Sigmoid colon (tissue), 7 donors: ENCODE measurements around the gene ITGA5. TPM values are rescaled to one million over a fixed set of nuclear protein-coding genes. Genes with fewer than 3 reads are reported as not detected.
A peak's percentile ranks its signal among the peaks of the same experiment; 100 is the strongest.

Experiments
- DNase-seq: peaks from one replicate; pipeline ENCODE4 v3.0.0-alpha.2; 2019
- H3K27ac ChIP-seq, 4 donors: fragments of 200-600 bp; sonication (generic); one replicate each; pipeline ENCODE4 v1.5.1; 2016 to 2019; ENCODE audit warnings: mild to moderate bottlenecking in 1 of 4
- H3K27me3 ChIP-seq, 3 donors: fragments of 200-600 bp; sonication (generic); one replicate each; pipeline ENCODE4 v1.5.1; 2019; ENCODE audit warnings: mild to moderate bottlenecking in 1 of 3
- H3K36me3 ChIP-seq, 4 donors: fragments of 200-600 bp; sonication (generic); one replicate each; pipeline ENCODE4 v1.5.1; 2016 to 2019
- H3K4me1 ChIP-seq, 4 donors: fragments of 200-600 bp; sonication (generic); one replicate each; pipeline ENCODE4 v1.5.1; 2017 to 2019
- H3K4me3 ChIP-seq, 4 donors: fragments of 200-600 bp; sonication (generic); one replicate each; pipeline ENCODE4 v1.5.1; 2017 to 2019; ENCODE audit warnings: mild to moderate bottlenecking in 2 of 4, moderate library complexity in 1 of 4
- H3K9me3 ChIP-seq, 4 donors: fragments of 200-600 bp in 3 of 4; sonication (generic) in 3 of 4; one replicate each; pipeline versions ENCODE4 v1.5.1 to v1.6.1; 2013 to 2019
- EP300 ChIP-seq, 4 donors: sonication (generic); formaldehyde crosslinking; IDR thresholded peaks; one replicate each; pipeline ENCODE4 v1.6.1; 2017; ENCODE audit warnings: antibody characterized with exemption in 4 of 4
- POLR2A ChIP-seq, 2 donors: fragments of 450-650 bp; IDR thresholded peaks; one replicate each; pipeline ENCODE4 v1.6.1; 2016; ENCODE audit warnings: antibody characterized with exemption in 2 of 2, mild to moderate bottlenecking in 2 of 2, moderate library complexity in 2 of 2
- POLR2AphosphoS5 ChIP-seq, 4 donors: sonication (generic); formaldehyde crosslinking; IDR thresholded peaks; one replicate each; pipeline ENCODE4 v1.6.1; 2017; ENCODE audit warnings: antibody characterized with exemption in 4 of 4
- WGBS, 2 donors: extraction: QIAGEN DNeasy Blood & Tissue Kit; methylation state at CpG; one replicate each; pipeline ENCODE4 v1.1.7; 2013; 5-methylcytosine and 5-hydroxymethylcytosine counted together
- intact Hi-C: fragments of 100-400 bp; cut with DNase I; formaldehyde crosslinking; loops from one replicate; pipeline ENCODE4 v1.15.1; 2023
- polyA plus RNA-seq, 3 donors: library from polyadenylated mRNA; stranded (reverse); fragments of 200-250 nt; gene quantifications; one replicate each; pipeline ENCODE4 v1.2.3, GENCODE V29; 2013
- total RNA-seq, 4 donors: library from RNA; depleted of rRNA; stranded (reverse); fragments of >200 nt; gene quantifications; one replicate each; pipeline ENCODE4 v1.1.0, GENCODE V29; 2016
- TF ChIP-seq, protein P1 (sequence below), 4 experiments: fragments of 450-650 bp in 3 of 4; fragments of 200-600 bp in 1 of 4; IDR thresholded peaks; one replicate each; pipeline ENCODE4 v1.5.1; 2016 to 2019; ENCODE audit warnings: antibody characterized with exemption in 4 of 4, mild to moderate bottlenecking in 3 of 4, moderate library complexity in 2 of 4
- donor health status: healthy with polysubstance abuse.
- donor health status: Bipolar disorder and iron deficiency.
- donor health status: healthy.

The ITGA5 gene
- total and polyA plus RNA-seq, 7 donors: 7.4 to 765 (median 200) TPM

DNA sequence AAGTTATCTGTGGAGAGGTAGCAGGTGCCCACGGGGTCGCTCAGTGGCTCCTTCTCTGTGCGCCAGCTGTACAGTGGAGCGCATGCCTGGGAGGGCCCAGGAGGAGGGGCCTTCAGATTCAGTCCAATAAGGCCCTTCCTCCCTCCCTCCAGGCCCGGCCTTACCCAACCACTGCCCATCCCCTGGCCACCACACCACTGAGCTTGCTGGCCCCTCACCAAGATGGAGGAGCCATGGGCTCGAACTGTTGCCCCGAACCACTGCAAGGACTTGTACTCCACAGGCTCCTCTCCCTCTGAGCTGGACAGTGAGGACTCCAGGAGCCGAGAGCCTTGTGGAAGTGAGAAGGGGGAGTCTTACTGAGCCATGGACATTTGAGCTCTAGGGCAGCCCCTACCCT is 9.8 kb downstream of the ITGA5 start:
- H3K4me1 ChIP-seq: peaks cover 0 to 96% (median 86%) of the 10 kb centered on the region in 4 donors
- peaks cover 51 to 100% (median 65%) of the 10 kb centered on the region in 4 donors for H3K36me3 ChIP-seq
- peak; percentile 77 for DNase-seq
- H3K4me3 ChIP-seq: no peak overlapping the region
- no peak for TF ChIP-seq POLR2AphosphoS5 (IDR thresholded peaks at IDR 0.05)
- no peak for TF ChIP-seq POLR2A (IDR thresholded peaks at IDR 0.05)
- TF ChIP-seq, protein P1, sequence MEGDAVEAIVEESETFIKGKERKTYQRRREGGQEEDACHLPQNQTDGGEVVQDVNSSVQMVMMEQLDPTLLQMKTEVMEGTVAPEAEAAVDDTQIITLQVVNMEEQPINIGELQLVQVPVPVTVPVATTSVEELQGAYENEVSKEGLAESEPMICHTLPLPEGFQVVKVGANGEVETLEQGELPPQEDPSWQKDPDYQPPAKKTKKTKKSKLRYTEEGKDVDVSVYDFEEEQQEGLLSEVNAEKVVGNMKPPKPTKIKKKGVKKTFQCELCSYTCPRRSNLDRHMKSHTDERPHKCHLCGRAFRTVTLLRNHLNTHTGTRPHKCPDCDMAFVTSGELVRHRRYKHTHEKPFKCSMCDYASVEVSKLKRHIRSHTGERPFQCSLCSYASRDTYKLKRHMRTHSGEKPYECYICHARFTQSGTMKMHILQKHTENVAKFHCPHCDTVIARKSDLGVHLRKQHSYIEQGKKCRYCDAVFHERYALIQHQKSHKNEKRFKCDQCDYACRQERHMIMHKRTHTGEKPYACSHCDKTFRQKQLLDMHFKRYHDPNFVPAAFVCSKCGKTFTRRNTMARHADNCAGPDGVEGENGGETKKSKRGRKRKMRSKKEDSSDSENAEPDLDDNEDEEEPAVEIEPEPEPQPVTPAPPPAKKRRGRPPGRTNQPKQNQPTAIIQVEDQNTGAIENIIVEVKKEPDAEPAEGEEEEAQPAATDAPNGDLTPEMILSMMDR (IDR thresholded peaks at IDR 0.05): no peak
- no peak for TF ChIP-seq EP300 (IDR thresholded peaks at IDR 0.05)
- intact Hi-C loops: no loop called here
- H3K27me3 ChIP-seq: no peaks in the 10 kb centered on the region
- peak overlapping the region in 3 of 4 donors; percentile 99 to 100 (median 100) for H3K27ac ChIP-seq
- WGBS, 2 donors: 87 to 91% methylated on average over 8 of the region's 8 CpGs
- H3K9me3 ChIP-seq: no peaks in the 10 kb centered on the region

DNA sequence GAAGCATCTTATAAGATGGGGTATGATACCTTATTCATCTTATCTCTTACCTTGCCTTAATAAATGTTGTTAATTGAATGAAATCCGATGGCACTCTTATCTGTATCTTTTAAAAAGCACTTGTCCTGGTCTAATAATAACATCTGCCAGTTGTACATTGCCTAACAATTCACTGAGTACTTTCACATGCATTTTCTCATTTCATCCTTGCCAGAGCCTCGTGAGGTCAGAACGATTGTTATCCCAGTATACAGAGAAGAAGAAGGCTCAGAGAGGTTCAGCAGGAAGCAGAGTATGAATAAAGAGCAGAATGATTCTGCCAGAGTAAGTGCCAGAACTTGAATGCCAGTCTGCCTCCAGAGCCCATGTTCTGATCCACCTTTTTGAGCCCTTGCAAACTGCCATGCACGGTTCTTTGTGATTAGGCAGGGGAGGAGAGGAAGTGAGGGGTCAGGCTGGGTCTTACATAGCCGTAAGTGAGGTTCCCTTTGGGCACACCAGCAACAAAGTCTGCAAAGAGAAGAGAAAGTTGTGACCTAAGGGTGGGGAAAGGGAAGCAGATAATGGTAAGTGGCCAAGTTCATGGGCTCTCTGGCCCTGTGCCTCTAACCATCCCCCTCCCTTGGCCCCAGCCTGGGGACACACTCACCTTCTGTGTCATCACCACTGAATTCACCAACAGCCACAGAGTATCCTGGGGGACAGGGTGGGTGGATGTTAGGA is 11.7 kb downstream of the ITGA5 start:
- peaks cover 0 to 86% (median 77%) of the 10 kb centered on the region in 4 donors for H3K4me1 ChIP-seq
- H3K4me3 ChIP-seq: no peak overlapping the region
- H3K27ac ChIP-seq: peak overlapping the region; percentile 17 to 100 (median 100)
- H3K9me3 ChIP-seq: no peaks in the 10 kb centered on the region
- TF ChIP-seq POLR2A (IDR thresholded peaks at IDR 0.05) (no peak), POLR2AphosphoS5 (IDR thresholded peaks at IDR 0.05) (peak in 2 of 4 donors; percentile 22 to 25)
- no peak for DNase-seq
- no peaks in the 10 kb centered on the region for H3K27me3 ChIP-seq
- intact Hi-C loops: no loop called here
- 67 to 71% methylated on average over 5 of the region's 5 CpGs for WGBS, 2 donors
- peaks cover 71 to 100% (median 83%) of the 10 kb centered on the region in 4 donors for H3K36me3 ChIP-seq

DNA sequence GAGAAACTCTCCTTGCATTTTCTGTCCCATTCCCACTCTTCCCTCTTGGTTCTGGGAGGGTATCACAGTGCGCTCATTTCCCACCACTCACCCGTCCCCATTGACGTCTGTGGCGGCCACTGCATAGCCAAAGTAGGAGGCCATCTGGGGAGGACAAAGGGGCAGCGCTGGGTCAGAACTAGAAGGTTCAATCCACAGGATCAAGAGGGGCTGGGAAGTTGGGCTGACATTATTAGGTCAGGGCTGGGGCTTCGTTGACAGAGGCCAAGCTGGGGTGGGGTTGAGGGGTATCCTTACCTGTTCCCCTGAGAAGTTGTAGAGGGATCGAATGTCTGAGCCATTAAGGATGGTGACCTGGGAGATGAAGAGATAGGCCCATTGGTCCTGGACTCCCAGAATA is 13.5 kb downstream of the ITGA5 start:
- peak overlapping the region; percentile 52 to 100 (median 100) for H3K27ac ChIP-seq
- H3K27me3 ChIP-seq: no peaks in the 10 kb centered on the region
- peaks cover 0 to 74% (median 68%) of the 10 kb centered on the region in 4 donors for H3K4me1 ChIP-seq
- no peaks in the 10 kb centered on the region for H3K9me3 ChIP-seq
- no peak for DNase-seq
- 88 to 92% methylated on average over 7 of the region's 7 CpGs for WGBS, 2 donors
- H3K4me3 ChIP-seq: no peak overlapping the region
- intact Hi-C loops: no loop called here
- peak in 2 of 4 donors; percentile 1 to 12 for TF ChIP-seq POLR2AphosphoS5 (IDR thresholded peaks at IDR 0.05)
- no peak for TF ChIP-seq EP300 (IDR thresholded peaks at IDR 0.05)
- H3K36me3 ChIP-seq: peaks cover 88 to 100% (median 92%) of the 10 kb centered on the region in 4 donors

DNA sequence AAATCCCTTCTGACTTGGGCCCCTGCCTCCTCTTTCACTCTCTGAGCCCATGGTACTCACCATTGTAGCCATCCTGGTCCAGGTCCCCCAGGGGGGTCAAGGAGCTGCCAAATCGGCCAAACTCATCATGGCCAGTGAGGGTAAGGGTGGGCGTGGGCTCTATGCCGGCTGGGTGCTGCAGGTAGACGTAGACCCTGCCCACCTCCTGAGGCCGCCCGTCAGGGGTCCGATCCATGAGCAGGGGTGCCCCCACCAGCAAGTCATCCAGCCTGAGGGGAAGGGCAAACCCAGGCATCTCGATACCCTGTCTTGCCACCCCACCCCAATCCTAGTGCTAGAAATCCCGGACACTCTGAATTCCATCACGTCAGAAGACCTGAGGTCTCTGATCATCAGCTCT is 14.0 kb downstream of the ITGA5 start:
- H3K27me3 ChIP-seq: no peaks in the 10 kb centered on the region
- no peak for DNase-seq
- no peak overlapping the region for H3K4me3 ChIP-seq
- intact Hi-C loops: no loop called here
- no peaks in the 10 kb centered on the region for H3K9me3 ChIP-seq
- H3K27ac ChIP-seq: peak overlapping the region; percentile 52 to 100 (median 100)
- peaks cover 91 to 100% (median 96%) of the 10 kb centered on the region in 4 donors for H3K36me3 ChIP-seq
- TF ChIP-seq POLR2AphosphoS5 (IDR thresholded peaks at IDR 0.05) (peak in 1 of 4 donors; percentile 39), EP300 (IDR thresholded peaks at IDR 0.05) (no peak), POLR2A (IDR thresholded peaks at IDR 0.05) (no peak)
- TF ChIP-seq, protein P1 (IDR thresholded peaks at IDR 0.05): no peak
- H3K4me1 ChIP-seq: peaks cover 0 to 69% (median 64%) of the 10 kb centered on the region in 4 donors
- WGBS, 2 donors: 82 to 90% methylated on average over 10 of the region's 10 CpGs

DNA sequence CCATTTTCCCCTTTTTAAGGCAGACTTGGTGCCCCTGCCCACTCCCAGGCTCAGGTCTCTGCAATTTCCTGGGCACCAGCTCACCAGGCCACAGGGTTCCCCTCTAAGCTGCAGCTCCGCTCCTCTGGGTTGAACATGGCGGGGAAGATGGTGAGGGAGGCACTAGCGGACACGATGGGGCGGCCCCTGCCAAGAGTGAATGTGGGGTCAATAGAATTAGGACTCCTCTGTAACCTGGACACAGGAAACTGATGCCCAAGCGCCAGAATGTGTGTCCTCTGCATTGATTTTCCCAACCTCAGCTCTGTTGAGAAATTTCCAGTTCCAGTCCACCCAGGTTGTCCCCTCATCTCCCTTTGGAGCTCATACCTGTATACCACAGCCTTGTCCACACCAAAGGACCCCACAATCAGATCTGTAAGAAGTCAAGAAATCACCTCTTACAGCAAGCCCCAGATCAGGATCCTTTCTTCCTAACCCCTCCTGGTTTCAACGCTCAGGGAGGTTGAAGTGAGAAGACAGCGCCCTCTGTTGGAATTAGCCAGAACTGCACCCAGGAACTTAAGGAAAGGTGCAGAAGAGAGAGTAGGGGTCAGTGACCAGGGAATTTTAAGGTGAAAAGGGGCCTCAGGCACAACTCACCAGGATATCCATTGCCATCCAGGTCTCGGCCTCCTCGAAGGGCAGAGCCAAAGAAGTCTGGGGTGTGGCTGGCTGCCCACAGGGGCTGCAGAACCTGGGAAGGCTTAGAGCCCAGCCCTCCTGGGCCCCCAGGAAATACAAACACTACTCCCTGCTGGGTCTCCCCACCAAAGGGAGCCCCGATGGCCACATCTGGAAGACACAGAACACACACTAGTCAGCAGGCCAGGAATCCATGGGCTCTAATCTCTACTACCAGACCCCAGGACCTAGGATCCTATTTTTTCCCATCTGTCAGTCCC is 14.7 kb downstream of the ITGA5 start:
- no peaks in the 10 kb centered on the region for H3K27me3 ChIP-seq
- H3K4me3 ChIP-seq: no peak overlapping the region
- H3K9me3 ChIP-seq: no peaks in the 10 kb centered on the region
- TF ChIP-seq EP300 (IDR thresholded peaks at IDR 0.05) (no peak), POLR2A (IDR thresholded peaks at IDR 0.05) (no peak), POLR2AphosphoS5 (IDR thresholded peaks at IDR 0.05) (peak in 3 of 4 donors; percentile 4 to 25 (median 18))
- TF ChIP-seq, protein P1 (IDR thresholded peaks at IDR 0.05): peak; percentile 88 to 98 (median 93)
- peak; percentile 77 for DNase-seq
- intact Hi-C loops: no loop called here
- peak overlapping the region; percentile 52 to 100 (median 100) for H3K27ac ChIP-seq
- 54 to 63% methylated on average over 11 of the region's 11 CpGs for WGBS, 2 donors
- H3K4me1 ChIP-seq: peaks cover 0 to 61% (median 56%) of the 10 kb centered on the region in 4 donors
- H3K36me3 ChIP-seq: peaks cover 95 to 100% (median 98%) of the 10 kb centered on the region in 4 donors
